ENCODE data around the gene ZBTB3.
"Not testable (repeated sequence)": the region's sequence is repeated elsewhere in the genome, so short reads cannot be mapped to it uniquely, and the experiment has no call there.

The ZBTB3 gene

GRCh38 chr11:62757846-62758788 lies 4.2 kb upstream of the ZBTB3 start:
- DNase-seq, result no peak
- no peak for ATAC-seq

GRCh38 chr11:62755086-62755615 lies 1.2 kb upstream of the ZBTB3 start:
- DNase-seq (no peak), ATAC-seq (no peak)

GRCh38 chr11:62752994-62753735 lies 795 bp downstream of the ZBTB3 start:
- DNase-seq, result no peak
- ATAC-seq, result no peak

- ATAC-seq (no peak), DNase-seq (no peak)
Observed at GRCh38 chr11:62752177-62752785, 1.7 kb downstream of the ZBTB3 start.

GRCh38 chr11:62749931-62750330 lies 4.0 kb downstream of the ZBTB3 start:
- ATAC-seq, result not testable (repeated sequence)

GRCh38 chr11:62747475-62748160 lies 6.3 kb downstream of the ZBTB3 start:
- DNase-seq, result no peak
- no peak for ATAC-seq

More at GRCh38 chr11:62749931-62750330, 4.0 kb downstream of the ZBTB3 start:
- DNase-seq, result not testable (repeated sequence)

GRCh38 chr11:62737196-62737595 lies 16.8 kb downstream of the ZBTB3 start:
- DNase-seq (no peak), ATAC-seq (no peak)

GRCh38 chr11:62732830-62733229 lies 21.1 kb downstream of the ZBTB3 start:
- DNase-seq (no peak), ATAC-seq (no peak)

- not testable (repeated sequence) for DNase-seq, ATAC-seq
Observed at GRCh38 chr11:62730076-62730475, 23.9 kb downstream of the ZBTB3 start.

- DNase-seq, result peak; percentile 86
- no peak for ATAC-seq
Observed at GRCh38 chr11:62728171-62728988, 25.6 kb downstream of the ZBTB3 start, which contains the start of gene TTC9C. TTC9C (plus strand) TSS chr11:62728486; CDS start chr11:62728849, 363 bp downstream.

GRCh38 chr11:62727872-62728170 lies 26.1 kb downstream of the ZBTB3 start:
- ATAC-seq (peak; percentile 56), DNase-seq (peak; percentile 77)

- DNase-seq, result peak; percentile 99
- peak; percentile 89 for ATAC-seq
Observed at GRCh38 chr11:62727165-62727871, 26.6 kb downstream of the ZBTB3 start, which contains the start of gene HNRNPUL2. HNRNPUL2 (minus strand) TSS chr11:62727457; CDS start chr11:62727156, 301 bp downstream.

GRCh38 chr11:62726915-62727164 lies 27.1 kb downstream of the ZBTB3 start:
- DNase-seq (no peak), ATAC-seq (peak; percentile 0)

- ATAC-seq, result no peak
- no peak for DNase-seq
Observed at GRCh38 chr11:62726156-62726914, 27.6 kb downstream of the ZBTB3 start.

GRCh38 chr11:62725646-62726045 lies 28.3 kb downstream of the ZBTB3 start:
- ATAC-seq, result no peak
- no peak for DNase-seq

GRCh38 chr11:62724171-62724570 lies 29.8 kb downstream of the ZBTB3 start:
- DNase-seq, result no peak

GRCh38 chr11:62721994-62722393 lies 32.0 kb downstream of the ZBTB3 start:
- ATAC-seq, result no peak
- no peak for DNase-seq

More at GRCh38 chr11:62724171-62724570, 29.8 kb downstream of the ZBTB3 start:
- no peak for ATAC-seq

- ATAC-seq (no peak), DNase-seq (no peak)
Observed at GRCh38 chr11:62719302-62719978, 34.5 kb downstream of the ZBTB3 start.

- no peak for DNase-seq
- no peak for ATAC-seq
Observed at GRCh38 chr11:62716816-62717215, 37.1 kb downstream of the ZBTB3 start.
